ENCODE results near the gene POLR2F.
"Not testable (repeated sequence)": the region's sequence is repeated elsewhere in the genome, so short reads cannot be mapped to it uniquely, and the experiment has no call there.

The POLR2F gene

DNA sequence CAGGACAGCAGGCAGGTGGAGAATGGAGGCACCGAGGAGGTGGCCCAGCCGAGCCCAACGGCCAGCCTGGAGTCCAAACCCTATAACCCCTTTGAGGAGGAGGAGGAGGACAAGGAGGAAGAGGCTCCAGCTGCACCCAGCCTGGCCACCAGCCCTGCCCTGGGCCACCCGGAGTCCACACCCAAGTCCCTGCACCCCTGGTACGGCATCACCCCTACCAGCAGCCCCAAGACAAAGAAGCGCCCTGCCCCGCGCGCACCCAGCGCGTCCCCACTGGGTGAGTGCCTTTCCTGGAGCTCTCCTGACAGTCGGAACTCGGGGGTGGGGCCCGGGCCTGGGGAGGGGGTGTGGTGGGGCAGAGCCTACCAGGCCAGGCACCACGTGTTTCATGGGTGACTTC, 27.7 kb upstream of the POLR2F start:
- no peak for DNase-seq

DNA sequence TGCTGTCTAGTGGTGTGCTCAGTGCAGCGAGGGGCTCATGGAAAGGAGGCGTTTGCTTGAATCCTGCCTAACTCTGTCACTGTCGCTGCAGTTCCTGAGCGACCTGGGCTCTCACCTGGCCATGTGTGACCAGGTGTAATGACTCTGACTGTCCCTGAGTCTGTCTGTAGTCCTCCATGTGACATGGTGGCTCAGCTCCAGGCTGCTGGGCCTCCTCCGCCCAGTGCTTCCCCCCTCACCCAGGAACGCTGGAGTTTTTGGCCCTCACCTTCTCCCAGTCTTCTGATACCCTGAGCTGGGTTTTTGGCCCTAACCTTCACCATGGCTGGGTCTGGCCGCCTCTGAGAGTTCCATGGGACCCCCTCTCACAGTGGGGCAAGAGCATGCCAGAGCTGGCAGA, 27.1 kb upstream of the POLR2F start:
- DNase-seq = no peak

DNA sequence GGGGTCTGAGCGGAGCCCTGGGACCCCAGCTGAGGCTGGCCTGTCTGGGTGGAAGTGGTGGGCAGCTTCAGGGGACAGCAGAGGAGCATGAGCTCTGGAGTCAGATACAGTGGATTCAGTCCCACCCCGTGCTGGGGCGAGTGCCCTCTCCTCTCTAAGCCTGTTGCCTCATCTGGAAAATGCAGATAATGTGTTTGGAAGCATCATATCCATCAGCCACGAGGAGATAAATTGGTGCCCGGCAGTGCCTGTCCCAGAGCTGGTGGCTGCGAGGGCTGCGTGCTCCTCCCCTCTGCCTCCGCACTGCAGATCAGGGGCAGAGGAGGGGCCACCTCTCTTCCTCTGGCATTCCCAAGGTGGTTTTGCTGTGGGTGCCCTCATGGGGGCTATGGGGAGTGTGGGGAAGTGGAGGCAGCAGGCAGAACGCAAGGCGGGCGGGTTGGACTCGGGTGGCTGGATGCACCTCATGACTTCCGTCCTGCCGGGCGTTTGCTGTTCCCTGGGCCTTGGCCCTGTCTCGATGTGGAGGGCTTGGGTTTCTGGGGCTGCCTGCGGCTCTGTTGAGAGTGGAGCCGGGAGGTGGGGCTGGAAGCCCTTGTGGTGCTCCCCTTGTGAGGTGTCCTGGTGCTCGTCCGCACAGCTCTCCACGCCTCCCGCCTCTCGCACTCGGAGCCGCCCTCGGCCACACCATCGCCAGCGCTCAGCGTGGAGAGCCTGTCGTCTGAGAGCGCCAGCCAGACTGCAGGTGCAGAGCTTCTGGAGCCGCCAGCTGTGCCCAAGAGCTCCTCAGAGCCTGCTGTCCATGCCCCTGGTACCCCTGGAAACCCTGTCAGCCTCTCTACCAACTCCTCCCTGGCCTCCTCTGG, 26.5 kb upstream of the POLR2F start:
- DNase-seq = no peak

DNA sequence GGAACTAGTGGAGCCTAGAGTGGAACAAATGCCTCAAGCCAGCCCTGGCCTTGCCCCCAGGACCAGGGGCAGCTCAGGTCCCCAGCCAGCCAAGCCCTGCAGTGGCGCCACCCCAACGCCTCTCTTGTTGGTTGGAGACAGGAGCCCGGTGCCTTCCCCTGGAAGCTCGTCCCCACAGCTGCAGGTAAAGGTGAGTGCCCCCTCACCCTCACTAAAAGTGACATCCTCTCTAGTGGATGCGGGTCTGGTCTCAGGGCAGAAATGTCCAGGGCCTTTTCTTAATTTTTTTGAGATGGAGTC, 25.9 kb upstream of the POLR2F start:
- no peak for DNase-seq

DNA sequence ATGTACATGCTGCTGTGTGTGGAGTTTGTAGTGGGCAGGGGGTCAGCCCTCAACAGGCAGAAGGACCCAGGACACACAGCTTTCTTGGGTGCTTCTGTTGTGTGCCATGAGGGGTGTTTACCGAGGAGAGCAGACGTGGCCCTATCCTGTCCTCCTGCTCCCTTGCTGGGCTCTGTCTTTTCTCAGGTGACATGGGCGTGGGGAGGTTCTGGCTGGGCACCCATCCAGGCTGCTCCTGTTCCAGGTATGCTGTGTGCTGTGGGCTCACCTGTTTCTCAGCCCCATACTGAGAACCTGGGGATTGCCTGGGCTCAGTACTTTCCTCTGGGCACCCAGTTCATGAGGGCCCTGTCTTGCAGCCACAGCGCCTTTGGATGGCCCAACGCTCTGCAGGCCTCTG, 24.1 kb upstream of the POLR2F start:
- DNase-seq = no peak

DNA sequence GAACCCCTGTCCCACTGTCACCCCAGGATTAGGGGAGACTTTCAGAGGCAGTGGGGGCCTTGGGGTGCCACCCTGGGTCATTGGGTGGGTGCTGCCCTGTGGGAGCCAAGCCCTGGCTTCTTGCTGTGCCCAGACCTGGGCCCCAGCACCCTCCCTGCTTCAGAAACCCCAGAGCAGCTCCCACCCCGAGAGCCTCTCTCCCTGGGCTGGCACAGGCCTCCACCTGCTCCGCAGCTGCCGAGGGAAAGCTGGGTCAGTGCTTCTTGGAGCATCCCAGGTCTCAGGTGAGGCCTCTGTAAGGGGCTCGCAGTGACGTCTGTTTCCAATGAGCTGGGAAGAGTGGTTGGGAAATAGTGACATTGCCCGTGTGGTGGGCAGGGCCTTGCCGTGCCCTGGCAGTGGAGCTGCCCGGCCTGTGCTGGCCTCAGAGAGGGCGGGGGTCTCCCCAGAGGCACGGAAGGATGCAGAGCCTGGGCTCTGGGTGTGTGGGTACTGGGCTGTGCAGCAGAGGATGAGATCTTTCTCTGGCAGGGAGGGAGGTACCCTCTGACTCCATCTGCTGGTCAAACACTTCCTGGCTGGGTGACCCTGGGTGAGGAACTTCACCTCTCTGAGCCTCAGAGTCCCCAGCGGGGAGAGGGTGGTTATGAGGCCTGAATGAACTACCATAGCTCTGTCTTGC, 23.1 kb upstream of the POLR2F start:
- peak in 1 of 2 experiments; percentile 40 for DNase-seq

DNA sequence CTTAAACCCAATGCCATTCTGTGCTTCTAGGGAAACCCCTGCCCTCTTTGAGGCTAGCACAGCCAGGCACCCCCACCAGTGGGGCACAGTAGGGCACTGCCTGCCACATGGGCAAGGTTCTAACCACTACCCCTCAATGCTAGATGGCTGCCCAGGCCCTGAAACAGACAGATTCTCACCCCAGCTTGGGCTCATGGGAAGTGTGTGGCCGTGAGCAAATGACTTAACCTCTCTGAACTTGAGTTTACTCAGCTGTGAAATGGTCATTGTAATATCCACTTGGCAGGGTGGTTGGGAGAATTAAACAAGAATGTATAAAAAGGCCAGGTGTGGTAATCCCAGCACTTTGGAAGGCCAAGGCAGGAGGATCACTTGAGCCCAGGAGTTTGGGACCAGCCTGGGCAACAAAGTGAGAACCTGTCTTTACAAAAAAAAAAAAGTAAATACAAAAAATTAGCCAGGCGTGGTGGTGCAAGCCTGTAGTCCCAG, 22.5 kb upstream of the POLR2F start:
- DNase-seq = no peak

DNA sequence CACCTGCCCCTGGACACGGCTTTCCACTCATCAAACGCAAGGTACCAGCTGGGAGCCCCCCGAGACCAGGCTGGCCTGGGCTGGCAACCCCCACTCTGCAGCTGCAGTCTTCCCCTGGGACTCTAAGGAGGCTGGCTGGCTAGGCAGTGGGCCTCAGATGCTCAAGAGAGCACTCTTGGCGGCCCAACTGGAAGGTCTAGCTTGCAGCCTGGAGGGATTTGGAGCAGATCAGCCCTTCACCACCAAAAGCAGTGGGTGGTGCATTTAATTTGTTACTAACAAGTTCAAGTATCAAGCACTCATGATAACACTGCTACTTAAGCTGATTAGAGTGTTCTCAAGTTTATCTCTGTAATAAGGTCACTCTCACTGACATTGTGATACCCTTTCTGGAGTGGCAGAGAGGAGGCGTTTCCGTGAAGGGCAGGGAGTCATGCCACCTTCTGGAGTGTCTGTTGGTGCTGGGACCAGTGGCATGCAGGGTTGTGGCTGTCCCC, 21.6 kb upstream of the POLR2F start:
- DNase-seq = no peak

DNA sequence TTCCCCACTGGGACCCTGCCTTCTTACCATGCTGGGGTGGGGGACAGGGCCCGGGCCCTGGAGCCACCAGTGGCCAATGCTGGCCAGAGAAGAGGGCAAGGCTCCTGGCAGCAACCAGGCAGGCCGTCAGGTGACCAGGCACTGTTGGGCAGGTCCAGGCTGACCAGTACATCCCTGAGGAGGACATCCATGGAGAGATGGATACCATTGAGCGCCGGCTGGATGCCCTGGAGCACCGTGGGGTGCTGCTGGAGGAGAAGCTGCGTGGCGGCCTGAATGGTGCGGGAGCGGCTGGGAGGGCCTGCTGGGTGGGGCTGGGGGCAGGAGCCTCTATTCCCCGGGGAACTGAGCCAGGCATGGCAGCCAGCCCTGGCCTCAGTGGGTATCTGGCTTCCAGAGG, 21.1 kb upstream of the POLR2F start:
- DNase-seq = no peak

DNA sequence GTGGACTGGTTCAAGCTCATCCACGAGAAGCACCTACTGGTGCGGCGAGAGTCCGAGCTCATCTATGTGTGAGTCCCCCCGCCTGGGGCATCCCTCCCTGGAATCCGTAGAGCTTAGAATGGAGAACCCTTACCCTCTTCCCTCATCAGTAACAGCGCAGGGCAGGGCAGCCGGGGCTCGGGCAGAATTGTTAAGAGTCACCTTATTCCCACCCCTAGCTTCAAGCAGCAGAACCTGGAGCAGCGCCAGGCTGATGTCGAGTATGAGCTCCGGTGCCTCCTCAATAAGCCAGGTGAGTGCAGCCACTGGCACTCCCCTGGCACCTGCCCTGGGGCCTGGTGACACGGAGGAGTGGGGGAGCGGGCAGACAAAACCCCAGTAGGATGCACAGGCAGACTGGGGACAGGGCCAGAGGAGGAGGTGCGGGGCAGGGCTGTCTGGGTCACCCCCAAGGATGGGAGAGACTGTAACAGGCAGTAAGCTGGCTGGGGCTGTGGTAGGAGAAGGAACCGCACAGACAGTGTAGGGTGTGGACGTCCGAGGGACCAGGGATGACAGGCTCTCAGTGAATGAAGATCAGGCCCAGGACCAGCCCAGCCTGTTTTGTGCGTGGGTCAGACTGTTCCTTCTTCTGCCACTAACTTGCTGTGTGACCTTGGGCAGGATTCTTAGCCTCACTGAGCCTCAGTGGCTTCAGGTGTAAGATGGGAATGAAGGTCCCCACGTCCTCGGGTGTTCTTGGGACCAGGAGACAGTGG, 20.5 kb upstream of the POLR2F start:
- no peak for DNase-seq

DNA sequence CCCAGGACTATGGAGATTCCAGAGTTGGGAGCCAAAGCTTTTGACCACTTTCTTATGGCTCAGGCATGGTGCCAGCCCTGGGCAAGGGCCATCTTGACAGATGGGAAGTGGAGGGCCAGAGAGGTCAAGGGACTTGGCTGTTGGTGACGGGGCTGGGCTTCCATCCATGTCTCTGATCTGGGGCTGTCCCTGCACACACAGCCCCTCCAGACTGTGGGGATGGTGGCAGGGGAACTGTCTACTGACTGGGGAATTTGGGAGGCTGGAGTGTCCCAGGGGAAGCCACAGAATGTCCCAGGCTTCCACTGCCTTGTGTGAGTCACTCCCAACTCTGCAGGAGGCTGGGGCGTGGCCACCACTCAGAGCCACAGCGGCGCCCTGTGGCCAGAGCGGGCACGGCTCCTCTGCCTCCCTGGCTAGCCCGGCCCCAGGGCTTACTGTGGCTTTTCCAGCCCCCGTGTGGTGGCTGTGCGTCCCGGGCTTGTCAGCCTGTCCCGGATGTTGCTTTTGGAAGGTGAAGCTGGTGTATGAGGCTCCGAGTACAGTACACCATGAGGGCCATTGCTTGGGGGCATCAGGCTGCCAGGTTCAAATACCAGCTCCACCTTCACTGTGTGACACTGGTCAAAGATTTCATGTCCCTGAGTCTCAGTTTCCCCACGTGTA, 19.7 kb upstream of the POLR2F start:
- DNase-seq = peak; percentile 85 to 90

DNA sequence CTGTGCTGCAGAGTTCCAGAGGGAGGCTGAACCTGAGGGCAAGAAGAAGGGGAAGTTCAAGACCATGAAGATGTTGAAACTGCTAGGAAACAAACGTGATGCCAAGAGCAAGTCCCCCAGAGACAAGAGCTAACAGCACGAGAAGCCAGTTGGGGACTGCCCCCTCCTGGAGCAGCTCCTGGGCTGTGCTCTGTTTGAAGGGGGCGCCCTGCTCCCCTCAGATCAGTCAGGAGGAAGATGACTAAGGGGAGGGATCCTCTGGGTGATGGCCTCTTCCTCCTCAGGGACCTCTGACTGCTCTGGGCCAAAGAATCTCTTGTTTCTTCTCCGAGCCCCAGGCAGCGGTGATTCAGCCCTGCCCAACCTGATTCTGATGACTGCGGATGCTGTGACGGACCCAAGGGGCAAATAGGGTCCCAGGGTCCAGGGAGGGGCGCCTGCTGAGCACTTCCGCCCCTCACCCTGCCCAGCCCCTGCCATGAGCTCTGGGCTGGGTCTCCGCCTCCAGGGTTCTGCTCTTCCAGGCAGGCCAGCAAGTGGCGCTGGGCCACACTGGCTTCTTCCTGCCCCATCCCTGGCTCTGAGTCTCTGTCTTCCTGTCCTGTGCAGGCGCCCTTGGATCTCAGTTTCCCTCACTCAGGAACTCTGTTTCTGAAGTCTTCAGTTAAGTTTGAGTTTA, 12.7 kb upstream of the POLR2F start:
- peak; percentile 89 to 93 for DNase-seq

DNA sequence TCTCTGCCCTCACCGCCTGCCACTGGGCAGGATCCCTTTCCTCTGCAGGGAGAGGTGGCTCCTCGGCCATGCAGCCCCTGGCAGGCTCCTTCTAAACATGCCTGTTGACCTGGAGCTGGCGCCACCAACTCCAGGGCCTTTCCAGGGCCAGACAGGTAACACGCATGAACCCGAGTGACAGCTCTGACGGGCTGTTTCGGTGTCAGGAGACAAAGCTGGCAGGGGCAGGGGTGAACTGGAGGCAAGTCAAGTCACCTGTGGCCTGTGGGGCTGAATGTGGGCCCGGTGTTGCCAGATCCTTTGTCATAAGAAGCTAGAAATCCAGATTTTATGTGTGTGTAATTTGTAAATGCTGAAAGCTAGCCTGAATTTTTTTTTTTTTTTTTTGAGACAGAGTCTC, 11.4 kb upstream of the POLR2F start:
- DNase-seq = no peak

DNA sequence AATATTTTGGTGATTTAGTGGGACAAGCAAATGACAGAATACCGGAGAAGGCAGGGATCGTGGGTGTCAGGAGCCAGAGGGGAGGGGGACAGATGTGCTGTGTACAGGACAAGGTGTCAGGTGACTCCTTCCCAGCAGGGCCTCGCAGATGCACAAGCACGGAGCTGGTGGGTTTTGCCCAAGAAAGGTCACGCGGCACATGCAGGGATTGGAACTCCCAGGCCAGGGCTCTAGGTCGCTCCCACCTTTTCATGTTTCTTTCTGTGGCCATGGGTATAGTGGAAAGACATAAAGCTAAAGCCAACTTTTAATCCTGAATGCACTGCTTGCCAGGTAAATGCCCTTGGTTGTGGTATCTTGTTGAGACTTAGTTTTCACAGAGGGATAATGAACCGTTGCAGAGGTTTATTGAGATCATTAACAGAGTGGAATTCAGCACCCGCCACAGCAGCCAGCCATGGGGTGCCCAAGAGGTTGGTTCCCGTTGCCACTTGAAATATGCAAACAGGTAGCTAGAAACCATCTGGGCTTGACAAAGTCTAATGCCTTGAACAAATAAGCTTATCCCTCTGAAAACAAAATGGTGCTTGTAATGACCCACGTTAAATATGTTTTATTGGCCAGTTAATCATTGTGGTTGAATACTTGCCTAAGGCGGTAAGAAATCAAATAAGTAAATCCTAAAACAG, 10.2 kb upstream of the POLR2F start:
- no peak for DNase-seq

DNA sequence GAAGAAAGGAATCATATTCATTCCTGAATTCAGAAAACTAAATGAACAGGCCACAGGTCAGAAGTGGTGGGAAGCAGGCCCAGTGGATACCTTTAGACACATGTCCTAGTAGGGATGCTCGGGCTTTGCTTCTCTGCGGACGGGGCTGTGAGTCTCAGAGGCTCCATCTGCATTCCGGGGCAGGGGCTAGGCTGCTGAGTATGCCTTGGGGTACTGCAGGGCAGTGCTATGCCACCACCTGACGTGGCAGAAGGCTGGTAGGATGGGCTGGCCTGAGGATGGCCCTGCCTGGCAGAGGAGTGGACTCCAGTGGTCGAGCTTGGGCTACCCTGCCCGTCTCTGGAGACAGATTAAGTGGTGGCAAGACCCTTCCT, 9.7 kb upstream of the POLR2F start:
- DNase-seq = no peak

DNA sequence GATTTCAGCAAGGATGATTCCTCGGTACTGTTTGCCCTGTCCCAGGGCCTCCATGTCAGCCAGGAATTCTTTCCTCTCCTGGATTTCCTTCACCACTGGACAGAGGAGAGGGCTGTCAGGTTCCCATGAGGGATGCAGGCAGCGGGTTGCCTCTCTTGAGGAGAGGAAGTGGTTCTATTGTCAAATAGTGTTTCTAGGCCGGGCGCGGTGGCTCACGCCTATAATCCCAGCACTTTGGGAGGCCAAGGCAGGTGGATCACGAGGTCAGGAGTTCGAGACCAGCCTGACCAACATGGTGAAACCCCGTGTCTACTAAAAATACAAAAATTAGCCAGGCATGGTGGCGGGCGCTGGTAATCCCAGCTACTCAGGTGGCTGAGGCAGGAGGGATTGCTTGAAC, 9.1 kb upstream of the POLR2F start:
- DNase-seq = not testable (repeated sequence)

DNA sequence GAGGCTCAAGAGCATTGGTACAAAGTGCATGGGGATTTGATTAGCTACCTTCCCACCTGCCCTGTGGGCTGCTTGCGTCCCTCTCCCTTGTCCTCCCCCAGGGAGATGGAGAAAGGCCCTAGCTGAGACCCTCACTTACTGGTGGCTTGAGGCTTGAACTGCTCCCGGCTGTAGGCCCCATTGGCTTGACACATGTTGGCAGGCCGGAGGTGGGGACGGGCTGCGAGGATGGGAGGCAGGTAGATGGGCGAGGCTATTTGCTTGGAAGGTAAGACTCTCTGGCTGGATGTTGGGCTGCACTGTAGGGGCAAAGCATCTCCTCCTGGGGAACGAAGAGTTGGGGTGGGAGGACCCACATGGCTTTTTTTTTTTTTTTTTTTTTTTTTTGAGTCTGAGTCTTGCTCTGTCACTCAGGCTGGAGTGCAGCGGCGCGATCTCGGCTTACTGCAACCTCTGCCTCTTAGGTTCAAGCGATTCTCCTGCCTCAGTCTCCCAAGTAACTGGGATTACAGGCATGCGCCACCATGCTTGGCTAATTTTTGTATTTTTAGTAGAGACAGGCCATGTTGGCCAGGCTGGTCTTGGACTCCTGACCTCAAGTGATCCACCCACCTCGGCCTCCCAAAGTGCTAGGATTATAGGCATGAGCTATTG, 6.2 kb upstream of the POLR2F start:
- DNase-seq = not testable (repeated sequence)

DNA sequence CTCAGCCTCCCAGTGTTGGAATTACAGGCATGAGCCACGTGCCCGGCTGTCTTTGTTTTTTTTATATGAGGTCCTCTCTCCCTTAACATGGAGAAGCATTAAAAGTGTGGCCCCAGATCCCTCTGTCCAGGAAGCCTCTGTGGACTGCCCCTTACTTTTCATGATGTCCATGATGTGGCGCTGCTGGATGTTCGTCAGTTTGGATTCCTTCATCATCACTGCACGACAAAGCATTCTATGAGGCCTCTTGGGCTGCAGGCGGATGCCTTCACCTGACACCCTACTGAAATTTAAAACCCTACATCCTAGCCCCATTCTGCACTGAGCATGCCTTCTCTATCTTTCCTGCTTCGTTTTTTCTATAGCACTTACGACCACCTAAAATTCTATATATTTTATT, 2.2 kb upstream of the POLR2F start:
- no peak for DNase-seq

DNA sequence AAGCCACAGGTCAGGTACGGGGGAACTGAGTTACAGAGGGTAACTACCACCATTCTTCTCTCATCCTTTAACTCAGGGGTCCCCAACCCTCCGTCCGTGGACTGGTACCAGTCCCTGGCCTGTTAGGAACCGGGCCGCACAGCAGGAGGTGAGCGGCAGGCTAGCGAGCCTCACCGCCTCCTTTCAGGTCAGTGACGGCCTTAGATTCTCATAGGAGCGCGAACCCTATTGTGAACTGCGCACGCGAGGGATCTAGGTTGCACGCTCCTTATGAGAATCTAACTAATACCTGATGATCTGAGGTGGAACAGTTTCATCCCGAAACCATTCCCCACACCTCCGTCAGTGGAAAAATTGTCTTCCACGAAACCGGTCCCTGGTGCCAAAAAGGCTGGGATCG, 870 bp upstream of the POLR2F start:
- DNase-seq = not testable (repeated sequence)

DNA sequence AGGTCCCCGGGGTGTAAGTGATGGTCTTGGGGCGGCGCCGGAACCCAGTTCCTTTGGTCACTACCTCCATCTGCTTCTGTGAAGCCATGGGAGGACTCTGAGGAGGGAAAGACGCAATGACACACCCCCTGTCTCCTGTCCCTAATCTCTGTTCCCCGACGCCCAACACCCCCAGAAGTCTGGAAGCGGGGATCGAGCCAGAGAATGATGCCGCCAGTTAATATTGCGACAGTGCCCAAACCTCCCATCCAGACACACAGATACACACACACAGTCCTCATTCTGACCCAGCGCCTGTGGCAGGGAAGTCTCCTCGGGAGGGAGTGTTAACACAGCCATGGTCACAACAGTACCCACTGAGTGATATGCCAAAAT, 450 bp upstream of the POLR2F start:
- DNase-seq = no peak

DNA sequence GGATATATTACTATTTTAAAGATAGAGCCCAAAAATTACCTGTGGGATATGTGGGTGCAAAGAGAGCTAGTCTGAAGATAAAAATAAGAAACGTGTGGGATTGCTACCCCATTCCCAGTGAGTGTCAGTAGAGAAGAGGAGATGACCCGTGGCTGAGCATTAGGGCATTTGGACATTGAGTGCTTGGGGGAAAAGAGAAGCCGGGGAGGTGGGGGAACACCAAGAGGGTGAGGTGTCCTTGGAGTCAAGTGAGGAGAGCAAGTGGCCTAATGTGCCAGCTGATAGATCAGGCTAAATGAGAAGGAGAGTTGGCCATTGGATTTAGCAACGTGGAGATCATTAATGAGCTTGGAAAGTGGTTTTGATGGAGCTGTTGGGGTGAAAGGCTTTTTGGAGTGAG, 1.2 kb downstream of the POLR2F start:
- DNase-seq = no peak

Measured in Kasumi-1 (cell line).